OCI-LY3 (cell line): Measurements from ENCODE around the gene ZBTB49.

Source experiments
- H2AFZ ChIP-seq: fragments of 200-600, 300-600 bp; shearing (Covaris generic); 2 replicates; pipeline ENCODE4 v1.6.0; 2014; ENCODE audit warnings: antibody characterized with exemption, low read depth, low read length
- H3K27ac ChIP-seq: fragments of 200-600, 300-600 bp; sonication (generic); 2 replicates; pipeline ENCODE4 v1.5.1; 2014; ENCODE audit warnings: mild to moderate bottlenecking, low read length, moderate library complexity, mixed read lengths
- H3K27me3 ChIP-seq: fragments of 200-600, 300-600 bp; sonication (generic); 2 replicates; pipeline ENCODE4 v1.6.1; 2014; ENCODE audit warnings: low read depth, low read length, mixed read lengths
- H3K36me3 ChIP-seq: fragments of 200-600, 300-600 bp; sonication (generic); replicated peaks from 2 replicates; pipeline ENCODE3; 2014; ENCODE audit warnings: low read depth, low read length, mixed read lengths
- H3K4me1 ChIP-seq: fragments of 300-600, 200-600 bp; sonication (generic); 2 replicates; pipeline ENCODE4 v1.6.1; 2014; ENCODE audit warnings: low read length, mixed read lengths
- H3K4me2 ChIP-seq: fragments of 200-600, 300-600 bp; sonication (generic); 2 replicates; pipeline ENCODE4 v1.6.1; 2014; ENCODE audit warnings: low read length, mixed read lengths
- H3K4me3 ChIP-seq: fragments of 300-600, 200-600 bp; sonication (generic); 2 replicates; pipeline ENCODE4 v1.5.1; 2014; ENCODE audit warnings: antibody characterized with exemption, mild to moderate bottlenecking, low read length, moderate library complexity
- H3K79me2 ChIP-seq: fragments of 300-600, 200-600 bp; shearing (Covaris generic); 2 replicates; pipeline ENCODE4 v1.6.1; 2014; ENCODE audit warnings: mild to moderate bottlenecking, low read length, mixed read lengths
- H3K9ac ChIP-seq: fragments of 300-600, 200-600 bp; shearing (Covaris generic); 2 replicates; pipeline ENCODE4 v1.6.0; 2014; ENCODE audit warnings: mild to moderate bottlenecking, low read length, moderate library complexity
- H3K9me3 ChIP-seq: fragments of 200-600, 300-600 bp; shearing (Covaris generic); 2 replicates; pipeline ENCODE4 v1.6.1; 2014; ENCODE audit warnings: low read length, mixed read lengths; ENCODE audit not compliant: insufficient read depth
- H4K20me1 ChIP-seq: fragments of 200-600, 300-600 bp; sonication (generic); 2 replicates; pipeline ENCODE4 v1.6.1; 2016; ENCODE audit warnings: low read length, mixed read lengths; ENCODE audit not compliant: insufficient read depth
- CTCF ChIP-seq: fragments of 200-600, 300-600 bp; sonication (generic); IDR thresholded peaks from 2 replicates; pipeline ENCODE4 v1.5.1; 2014; ENCODE audit warnings: antibody characterized with exemption, low read length, low read depth
- EZH2phosphoT487 ChIP-seq: fragments of 200-600 bp; shearing (Covaris generic); IDR thresholded peaks from 2 replicates; pipeline ENCODE4 v1.6.1; 2018; ENCODE audit warnings: antibody characterized with exemption, mixed run types, low read depth

ZBTB49 gene

GRCh38 chr4:4277531-4277930, 12.5 kb upstream of the ZBTB49 start:
- Histone ChIP-seq H3K79me2 (no peaks in the 10 kb centered on the region), H3K9me3 (no peaks in the 10 kb centered on the region), H3K4me1 (no peaks in the 10 kb centered on the region), H2AFZ (no peak overlapping the region), H3K4me3 (no peak overlapping the region), H3K27me3 (no peaks in the 10 kb centered on the region), H3K4me2 (no peak overlapping the region), H4K20me1 (no peaks in the 10 kb centered on the region), H3K36me3 (peaks cover 79% of the 10 kb centered on the region), H3K27ac (no peak overlapping the region), H3K9ac (no peak overlapping the region)
- TF ChIP-seq EZH2phosphoT487 = no peak
- no peak for TF ChIP-seq CTCF

- Histone ChIP-seq H3K4me3 (no peak overlapping the region), H2AFZ (no peak overlapping the region), H3K27ac (no peak overlapping the region), H3K27me3 (no peaks in the 10 kb centered on the region), H3K36me3 (peaks cover 82% of the 10 kb centered on the region), H3K4me1 (no peaks in the 10 kb centered on the region), H4K20me1 (no peaks in the 10 kb centered on the region), H3K79me2 (peaks cover 29% of the 10 kb centered on the region), H3K9ac (no peak overlapping the region), H3K4me2 (no peak overlapping the region), H3K9me3 (no peaks in the 10 kb centered on the region)
- TF ChIP-seq CTCF (no peak), EZH2phosphoT487 (no peak)
These were observed 8.3 kb upstream of the ZBTB49 start for GRCh38 chr4:4281787-4282186.

- TF ChIP-seq CTCF (no peak), EZH2phosphoT487 (no peak)
- H4K20me1 ChIP-seq = peaks cover 11% of the 10 kb centered on the region
- H3K9ac ChIP-seq = no peak overlapping the region
- no peaks in the 10 kb centered on the region for H3K27me3 ChIP-seq
- no peak overlapping the region for H3K27ac ChIP-seq
- no peak overlapping the region for H3K4me3 ChIP-seq
- no peak overlapping the region for H2AFZ ChIP-seq
- H3K4me1 ChIP-seq = peaks cover 14% of the 10 kb centered on the region
- no peaks in the 10 kb centered on the region for H3K9me3 ChIP-seq
- H3K4me2 ChIP-seq = no peak overlapping the region
- peaks cover 62% of the 10 kb centered on the region for H3K79me2 ChIP-seq
- H3K36me3 ChIP-seq = peaks cover 59% of the 10 kb centered on the region
These were observed 5.0 kb upstream of the ZBTB49 start for GRCh38 chr4:4284827-4285618.

- Histone ChIP-seq H3K4me1 (peaks cover 21% of the 10 kb centered on the region), H3K4me3 (no peak overlapping the region), H3K4me2 (no peak overlapping the region)
These were observed 2.0 kb upstream of the ZBTB49 start for GRCh38 chr4:4288098-4288497.

More at GRCh38 chr4:4288098-4288497, 2.0 kb upstream of the ZBTB49 start:
- peaks cover 92% of the 10 kb centered on the region for H3K79me2 ChIP-seq
- H3K27ac ChIP-seq = no peak overlapping the region
- no peak overlapping the region for H2AFZ ChIP-seq
- H4K20me1 ChIP-seq = peaks cover 11% of the 10 kb centered on the region
- TF ChIP-seq CTCF (no peak), EZH2phosphoT487 (no peak)
- no peak overlapping the region for H3K9ac ChIP-seq
- H3K36me3 ChIP-seq = peaks cover 44% of the 10 kb centered on the region
- no peaks in the 10 kb centered on the region for H3K9me3 ChIP-seq
- H3K27me3 ChIP-seq = no peaks in the 10 kb centered on the region
